ENCODE measurements around the gene CCZ1.
"Not testable (repeated sequence)": the region's sequence is repeated elsewhere in the genome, so short reads cannot be mapped to it uniquely, and the experiment has no call there.

CCZ1 gene

GRCh38 chr7:5908835-5909234 lies 10.3 kb downstream of the CCZ1 start:
- not testable (repeated sequence) for DNase-seq (ENCODE audit: low read depth in 2 of 2)

- DNase-seq (ENCODE audit: low read depth in 2 of 2) = not testable (repeated sequence)
Measured at GRCh38 chr7:5916529-5916928, 18.0 kb downstream of the CCZ1 start.

- not testable (repeated sequence) for DNase-seq (ENCODE audit: low read depth in 2 of 2)
Measured at GRCh38 chr7:5924180-5924579, 25.6 kb downstream of the CCZ1 start.

GRCh38 chr7:5924630-5925029 lies 26.1 kb downstream of the CCZ1 start:
- not testable (repeated sequence) for DNase-seq (ENCODE audit: low read depth in 2 of 2)

GRCh38 chr7:5926263-5926870 lies 27.8 kb downstream of the CCZ1 start:
- not testable (repeated sequence) for DNase-seq (ENCODE audit: low read depth in 2 of 2)

GRCh38 chr7:5930290-5930689 lies 31.8 kb downstream of the CCZ1 start:
- not testable (repeated sequence) for DNase-seq (ENCODE audit: low read depth in 2 of 2)

GRCh38 chr7:5931250-5931649 lies 32.7 kb downstream of the CCZ1 start:
- not testable (repeated sequence) for DNase-seq (ENCODE audit: low read depth in 2 of 2)

- not testable (repeated sequence) for DNase-seq (ENCODE audit: low read depth in 2 of 2)
Measured at GRCh38 chr7:5931905-5932644, 33.5 kb downstream of the CCZ1 start.

- not testable (repeated sequence) for DNase-seq (ENCODE audit: low read depth in 2 of 2)
Measured at GRCh38 chr7:5934945-5935450, 36.5 kb downstream of the CCZ1 start.

GRCh38 chr7:5963205-5963604 lies 64.7 kb downstream of the CCZ1 start:
- DNase-seq (ENCODE audit: low read depth in 2 of 2) = not testable (repeated sequence)

- not testable (repeated sequence) for DNase-seq (ENCODE audit: low read depth in 2 of 2)
Measured at GRCh38 chr7:5963810-5964209, 65.3 kb downstream of the CCZ1 start.

GRCh38 chr7:5970347-5970911 lies 71.9 kb downstream of the CCZ1 start, which contains the start of gene RSPH10B:
Gene RSPH10B (minus strand): TSS chr7:5970689. CDS start chr7:5967116, 3,573 bp downstream.
- not testable (repeated sequence) for DNase-seq (ENCODE audit: low read depth in 2 of 2)

GRCh38 chr7:5973580-5973979 lies 75.0 kb downstream of the CCZ1 start:
- not testable (repeated sequence) for DNase-seq (ENCODE audit: low read depth in 2 of 2)
